ENCODE results near the gene PEX14.

DNA sequence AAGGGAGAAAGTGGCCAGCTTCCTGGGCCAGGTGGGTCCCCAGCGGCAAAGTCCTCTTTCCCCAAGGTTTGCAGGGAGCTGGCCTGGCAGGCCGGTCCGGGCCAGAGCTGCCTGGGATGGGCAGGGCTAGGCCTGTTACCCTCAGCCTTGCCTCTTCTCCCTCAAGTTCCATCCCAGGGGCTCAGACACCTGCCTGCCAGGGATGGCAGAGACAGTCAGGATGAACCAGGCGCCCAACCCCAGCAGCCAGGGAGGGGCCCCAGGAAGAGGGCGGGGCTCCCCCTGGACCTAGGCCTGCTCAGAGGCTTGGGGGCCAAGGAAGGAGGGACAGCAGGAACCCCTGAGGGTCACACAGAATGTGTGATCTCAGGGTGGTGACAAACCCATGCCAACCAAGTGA lies 201.1 kb downstream of the PEX14 start:
- no peak for TF ChIP-seq POLR2A (IDR thresholded peaks at IDR 0.05)
- no peak for TF ChIP-seq CTCF (IDR thresholded peaks at IDR 0.05)
- no peak for TF ChIP-seq POLR2AphosphoS5 (IDR thresholded peaks at IDR 0.05)
- no peak for TF ChIP-seq EP300 (IDR thresholded peaks at IDR 0.05)
